GM10266 (cell line): ENCODE measurements around the gene TAS2R10.

Source experiments
- DNase-seq: peaks from one replicate; pipeline ENCODE4 v3.0.0; 2012; ENCODE audit errors: extremely low spot score
- CTCF ChIP-seq: IDR thresholded peaks from 2 replicates; pipeline ENCODE4 v1.5.1; 2012; ENCODE audit warnings: mild to moderate bottlenecking, low read depth; ENCODE audit not compliant: control insufficient read depth, insufficient read depth; ENCODE audit errors: missing control alignments

TAS2R10 gene

GRCh38 chr12:10826258-10826657, at the start of gene TAS2R10:
Gene TAS2R10, minus strand, starts transcription at chr12:10826358. Its CDS starts 89 bp downstream, at chr12:10826269.
- DNase-seq, result no peak
- TF ChIP-seq CTCF, result no peak

GRCh38 chr12:10873378-10873777, 47.2 kb upstream of the TAS2R10 start:
- no peak for DNase-seq

GRCh38 chr12:10867381-10867780, 41.2 kb upstream of the TAS2R10 start:
- DNase-seq, result no peak
- no peak for TF ChIP-seq CTCF

More at GRCh38 chr12:10873378-10873777, 47.2 kb upstream of the TAS2R10 start:
- TF ChIP-seq CTCF, result no peak

GRCh38 chr12:10863512-10864218, 37.5 kb upstream of the TAS2R10 start:
- DNase-seq, result no peak
- TF ChIP-seq CTCF, result no peak

- DNase-seq, result no peak
- TF ChIP-seq CTCF, result no peak
Measured at GRCh38 chr12:10861366-10861765, 35.2 kb upstream of the TAS2R10 start.

- no peak for DNase-seq
- no peak for TF ChIP-seq CTCF
Measured at GRCh38 chr12:10855807-10856206, 29.6 kb upstream of the TAS2R10 start.

- DNase-seq, result no peak
- no peak for TF ChIP-seq CTCF
Measured at GRCh38 chr12:10853776-10854175, 27.6 kb upstream of the TAS2R10 start.
